ENCODE results near the gene DBX2.
"Not testable (repeated sequence)": the region's sequence is repeated elsewhere in the genome, so short reads cannot be mapped to it uniquely, and the experiment has no call there.

The DBX2 gene

GRCh38 chr12:45008211-45008610 lies 42.7 kb downstream of the DBX2 start:
- DNase-seq: no peak

GRCh38 chr12:44999355-44999754 lies 51.5 kb downstream of the DBX2 start:
- no peak for DNase-seq

- no peak for DNase-seq
These were observed 57.7 kb downstream of the DBX2 start for GRCh38 chr12:44993161-44993560.

GRCh38 chr12:44984863-44985262 lies 66.0 kb downstream of the DBX2 start:
- not testable (repeated sequence) for DNase-seq

- DNase-seq: no peak
These were observed 71.0 kb downstream of the DBX2 start for GRCh38 chr12:44979918-44980317.

- DNase-seq: no peak
These were observed 74.7 kb downstream of the DBX2 start for GRCh38 chr12:44976246-44976645.

GRCh38 chr12:44972746-44973421 lies 78.0 kb downstream of the DBX2 start:
- DNase-seq: no peak

GRCh38 chr12:44968965-44969364 lies 81.9 kb downstream of the DBX2 start:
- DNase-seq: no peak

All from MV-4-11 (cell line).